Measurements from ENCODE around the gene CYB561D1.
"Not testable (repeated sequence)": the region's sequence is repeated elsewhere in the genome, so short reads cannot be mapped to it uniquely, and the experiment has no call there.

Gene CYB561D1

GRCh38 chr1:109493805-109494539 is at the start of gene CYB561D1:
Gene CYB561D1, plus strand, starts transcription at chr1:109494094. Its CDS starts 46 bp downstream, at chr1:109494140.
- DNase-seq = peak; percentile 92

GRCh38 chr1:109444346-109444745 is 49.5 kb upstream of the CYB561D1 start:
- no peak for DNase-seq

- not testable (repeated sequence) for DNase-seq
Measured at GRCh38 chr1:109445949-109446695, 47.8 kb upstream of the CYB561D1 start.

GRCh38 chr1:109447524-109447923 is 46.4 kb upstream of the CYB561D1 start:
- DNase-seq = no peak

GRCh38 chr1:109454497-109455133 is 39.3 kb upstream of the CYB561D1 start:
- no peak for DNase-seq

GRCh38 chr1:109457819-109458218 is 36.1 kb upstream of the CYB561D1 start:
- DNase-seq = no peak

- DNase-seq = no peak
Measured at GRCh38 chr1:109466125-109466451, 27.8 kb upstream of the CYB561D1 start.

- DNase-seq = peak; percentile 23
Measured at GRCh38 chr1:109466452-109467300, 27.2 kb upstream of the CYB561D1 start, which contains the start of gene SYPL2. Gene SYPL2, plus strand, starts transcription at chr1:109466546. Its CDS starts 298 bp downstream, at chr1:109466844.

- no peak for DNase-seq
Measured at GRCh38 chr1:109467301-109467777, 26.6 kb upstream of the CYB561D1 start.

GRCh38 chr1:109468061-109468460 is 25.8 kb upstream of the CYB561D1 start:
- no peak for DNase-seq

GRCh38 chr1:109468903-109469302 is 25.0 kb upstream of the CYB561D1 start:
- no peak for DNase-seq

GRCh38 chr1:109470245-109470644 is 23.6 kb upstream of the CYB561D1 start:
- no peak for DNase-seq

- no peak for DNase-seq
Measured at GRCh38 chr1:109472779-109473178, 21.1 kb upstream of the CYB561D1 start.

- not testable (repeated sequence) for DNase-seq
Measured at GRCh38 chr1:109473284-109474057, 20.4 kb upstream of the CYB561D1 start.

- no peak for DNase-seq
Measured at GRCh38 chr1:109474697-109475096, 19.2 kb upstream of the CYB561D1 start.

GRCh38 chr1:109475261-109475660 is 18.6 kb upstream of the CYB561D1 start:
- DNase-seq = no peak

GRCh38 chr1:109476825-109477224 is 17.1 kb upstream of the CYB561D1 start:
- DNase-seq = no peak

GRCh38 chr1:109477821-109478220 is 16.1 kb upstream of the CYB561D1 start:
- no peak for DNase-seq

GRCh38 chr1:109478806-109479205 is 15.1 kb upstream of the CYB561D1 start:
- DNase-seq = peak; percentile 50

GRCh38 chr1:109479311-109479710 is 14.6 kb upstream of the CYB561D1 start:
- DNase-seq = no peak

- DNase-seq = no peak
Measured at GRCh38 chr1:109479901-109480300, 14.0 kb upstream of the CYB561D1 start.

- DNase-seq = no peak
Measured at GRCh38 chr1:109481646-109482045, 12.2 kb upstream of the CYB561D1 start.

All from activated CD4-positive, alpha-beta T cell treated with anti-CD3 and anti-CD28 coated beads for 48 hours (primary cell).